AG04450 (cell line): ENCODE results near the gene PACRG. TPM values are rescaled to one million over a fixed set of nuclear protein-coding genes. Genes with fewer than 3 reads are reported as not detected.

Experiments used
- CTCF ChIA-PET: fragments of 300-600, 350-600 bp; formaldehyde crosslinking; extraction: SDS; loops from one replicate; lab custom pipeline; 2022; ENCODE audit warnings: antibody characterized with exemption, inconsistent platforms; lab: Charles Lee
- POLR2A ChIA-PET: fragments of 350-600 bp; formaldehyde crosslinking; extraction: SDS; loops from one replicate; lab custom pipeline; 2021; ENCODE audit warnings: antibody characterized with exemption, inconsistent platforms; lab: Yijun Ruan, JAX
- DNase-seq: peaks from one replicate; pipeline ENCODE4 v3.0.0-alpha.2; 2011; ENCODE audit warnings: low read depth, low spot score
- H3K27ac ChIP-seq: one replicate; pipeline ENCODE4 v1.5.1; 2012; ENCODE audit warnings: low read depth, low read length, control low read depth
- H3K27me3 ChIP-seq: one replicate; pipeline ENCODE4 v1.6.0; 2012; ENCODE audit warnings: low read length; ENCODE audit not compliant: control insufficient read depth, insufficient read depth
- H3K4me3 ChIP-seq: 2 replicates; pipeline ENCODE4 v1.5.1; 2011; ENCODE audit warnings: mild to moderate bottlenecking, low read depth, low read length, control low read depth
- H3K9me3 ChIP-seq: 2 replicates; pipeline ENCODE4 v1.5.1; 2012; ENCODE audit warnings: low read length; ENCODE audit not compliant: control insufficient read depth, insufficient read depth
- polyA plus RNA-seq: library from polyadenylated mRNA; depleted of rRNA; stranded (reverse); fragments of >200 nt; gene quantifications from 2 replicates; pipeline ENCODE4 v1.2.3, GENCODE V29; 2011
- TF ChIP-seq, protein P1 (sequence below): IDR thresholded peaks from 2 replicates; pipeline ENCODE4 v1.5.1; 2011; ENCODE audit warnings: low read depth, low read length, control low read depth, inconsistent platforms

Gene PACRG
- polyA plus RNA-seq, 1 experiment, result not detected

DNA sequence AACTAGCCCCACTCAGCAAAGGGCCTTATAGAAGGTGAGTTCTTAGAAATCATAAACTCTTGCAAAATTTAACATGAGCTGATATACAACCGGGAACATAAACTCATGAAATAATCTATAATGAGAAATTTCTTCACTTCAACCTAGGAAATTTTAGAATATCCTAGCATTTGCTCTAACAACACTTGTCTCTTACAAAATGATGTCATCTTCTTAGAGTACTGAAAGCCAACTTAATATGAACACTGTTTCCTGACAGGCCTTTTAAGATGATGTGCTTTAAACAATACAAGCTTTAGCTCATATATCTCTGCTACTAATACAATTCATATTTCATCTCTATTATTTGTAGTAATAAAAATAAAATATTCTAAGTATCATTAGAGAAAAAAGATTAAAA lies 932 bp downstream of the PACRG start:
- ChIA-PET CTCF (no interaction called here), POLR2A (no interaction called here)
- TF ChIP-seq, protein P1, sequence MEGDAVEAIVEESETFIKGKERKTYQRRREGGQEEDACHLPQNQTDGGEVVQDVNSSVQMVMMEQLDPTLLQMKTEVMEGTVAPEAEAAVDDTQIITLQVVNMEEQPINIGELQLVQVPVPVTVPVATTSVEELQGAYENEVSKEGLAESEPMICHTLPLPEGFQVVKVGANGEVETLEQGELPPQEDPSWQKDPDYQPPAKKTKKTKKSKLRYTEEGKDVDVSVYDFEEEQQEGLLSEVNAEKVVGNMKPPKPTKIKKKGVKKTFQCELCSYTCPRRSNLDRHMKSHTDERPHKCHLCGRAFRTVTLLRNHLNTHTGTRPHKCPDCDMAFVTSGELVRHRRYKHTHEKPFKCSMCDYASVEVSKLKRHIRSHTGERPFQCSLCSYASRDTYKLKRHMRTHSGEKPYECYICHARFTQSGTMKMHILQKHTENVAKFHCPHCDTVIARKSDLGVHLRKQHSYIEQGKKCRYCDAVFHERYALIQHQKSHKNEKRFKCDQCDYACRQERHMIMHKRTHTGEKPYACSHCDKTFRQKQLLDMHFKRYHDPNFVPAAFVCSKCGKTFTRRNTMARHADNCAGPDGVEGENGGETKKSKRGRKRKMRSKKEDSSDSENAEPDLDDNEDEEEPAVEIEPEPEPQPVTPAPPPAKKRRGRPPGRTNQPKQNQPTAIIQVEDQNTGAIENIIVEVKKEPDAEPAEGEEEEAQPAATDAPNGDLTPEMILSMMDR, result no peak

DNA sequence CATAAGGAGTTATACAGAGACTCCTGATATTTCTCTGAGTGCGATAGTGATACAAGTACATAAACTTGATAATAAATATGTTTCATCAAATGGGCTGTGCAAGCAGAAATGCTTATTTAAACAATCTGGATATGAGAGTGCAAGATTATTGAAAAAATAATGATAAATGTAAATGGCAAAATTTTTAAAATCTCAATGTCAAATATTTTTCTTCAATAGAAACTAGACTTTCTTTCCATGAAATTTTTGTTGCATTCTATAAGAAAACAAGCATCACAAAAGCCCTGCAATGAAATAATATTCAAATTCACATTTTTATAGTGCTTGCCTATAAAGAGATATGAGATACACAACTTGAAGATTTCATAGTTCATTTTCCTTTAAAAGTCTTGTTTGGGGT lies 2.7 kb downstream of the PACRG start:
- Histone ChIP-seq H3K27me3 (no peaks in the 10 kb centered on the region), H3K27ac (no peak overlapping the region), H3K9me3 (no peaks in the 10 kb centered on the region), H3K4me3 (no peak overlapping the region)
- ChIA-PET CTCF (no interaction called here), POLR2A (no interaction called here)
- TF ChIP-seq, protein P1, result no peak
- DNase-seq, result no peak

More for the DNA sequence above, 932 bp downstream of the PACRG start:
- Histone ChIP-seq H3K27ac (no peak overlapping the region), H3K27me3 (no peaks in the 10 kb centered on the region), H3K9me3 (no peaks in the 10 kb centered on the region), H3K4me3 (no peak overlapping the region)
- DNase-seq, result no peak

DNA sequence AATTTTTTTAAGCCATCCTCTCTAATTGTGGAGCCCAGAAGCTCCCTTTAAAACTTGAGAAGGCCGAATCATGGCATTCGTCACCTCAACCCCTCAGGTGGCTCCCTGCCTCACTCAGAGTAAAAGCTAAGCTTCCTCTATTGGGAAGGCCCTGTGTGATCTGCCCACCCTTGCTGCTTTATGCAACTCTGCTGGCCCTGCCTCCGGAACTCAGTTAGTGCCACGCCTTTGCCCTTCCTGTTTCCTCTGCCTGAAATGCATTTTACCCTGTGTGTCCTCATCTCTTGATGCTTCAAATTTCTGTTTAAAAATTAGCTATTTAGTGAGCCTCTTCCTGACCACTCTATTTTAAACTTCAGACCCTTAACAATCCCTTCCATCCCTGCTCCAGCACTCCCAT lies 5.7 kb downstream of the PACRG start:
- H3K9me3 ChIP-seq, result no peaks in the 10 kb centered on the region
- ChIA-PET POLR2A (no interaction called here), CTCF (no interaction called here)
- no peak overlapping the region for H3K27ac ChIP-seq
- no peaks in the 10 kb centered on the region for H3K27me3 ChIP-seq
- TF ChIP-seq, protein P1, result no peak
- no peak for DNase-seq
- H3K4me3 ChIP-seq, result no peak overlapping the region

DNA sequence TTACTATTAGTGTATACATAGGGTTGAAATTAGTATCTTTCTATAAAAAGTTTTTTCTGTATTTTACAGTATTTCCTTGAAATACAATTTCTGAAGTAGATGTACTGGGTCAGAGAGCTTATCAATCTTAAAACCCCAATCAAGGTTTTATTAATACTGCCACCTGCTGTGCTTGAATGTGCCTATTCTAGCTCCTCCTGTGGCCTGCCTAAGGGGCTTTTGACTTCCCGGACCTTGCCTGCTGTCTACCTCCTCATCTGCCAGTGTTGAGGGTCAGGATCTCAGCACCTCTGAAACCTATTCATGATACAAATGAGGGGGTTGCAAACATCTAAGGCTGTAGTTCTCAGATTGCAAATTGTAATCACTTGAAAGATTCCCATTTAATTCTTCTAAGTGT lies 9.2 kb downstream of the PACRG start:
- POLR2A ChIA-PET, result no interaction called here
- no peaks in the 10 kb centered on the region for H3K27me3 ChIP-seq
- H3K27ac ChIP-seq, result no peak overlapping the region
- TF ChIP-seq, protein P1, result no peak
- H3K4me3 ChIP-seq, result no peak overlapping the region
- CTCF ChIA-PET, result interaction anchor here (1.0 kb wide), 1 partner anchor 1343 kb away, joined by 3 read pairs; no protein-coding TSS in a partner anchor
- DNase-seq, result no peak
- H3K9me3 ChIP-seq, result no peaks in the 10 kb centered on the region

DNA sequence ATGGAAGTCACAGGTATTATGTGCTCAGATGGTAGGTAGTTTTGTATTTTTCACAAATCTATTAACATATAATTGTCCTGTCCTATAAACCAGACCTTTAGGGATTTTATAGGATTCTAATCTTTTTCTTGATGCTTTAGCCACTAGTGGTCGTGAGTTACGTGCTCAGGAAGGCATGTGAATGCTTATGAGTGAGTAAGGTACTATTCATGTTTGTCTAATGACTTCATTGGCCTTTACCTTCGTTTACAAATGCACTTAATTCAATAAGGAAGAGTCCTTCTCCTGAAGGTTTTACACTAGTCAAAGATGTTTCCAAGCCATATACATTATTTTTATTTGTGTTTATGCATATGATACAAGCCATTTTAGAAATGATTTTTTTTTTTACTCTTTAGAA lies 23.0 kb downstream of the PACRG start:
- Histone ChIP-seq H3K4me3 (no peak overlapping the region), H3K27ac (no peak overlapping the region), H3K27me3 (no peaks in the 10 kb centered on the region), H3K9me3 (no peaks in the 10 kb centered on the region)
- TF ChIP-seq, protein P1, result no peak
- DNase-seq, result no peak
- CTCF ChIA-PET, result no interaction called here
- POLR2A ChIA-PET, result no interaction called here
